ENCODE data around the gene MARCHF10. TPM values are rescaled to one million over a fixed set of nuclear protein-coding genes. Genes with fewer than 3 reads are reported as not detected.

The MARCHF10 gene
- total RNA-seq, 1 experiment from 2014 or later, result not detected

DNA sequence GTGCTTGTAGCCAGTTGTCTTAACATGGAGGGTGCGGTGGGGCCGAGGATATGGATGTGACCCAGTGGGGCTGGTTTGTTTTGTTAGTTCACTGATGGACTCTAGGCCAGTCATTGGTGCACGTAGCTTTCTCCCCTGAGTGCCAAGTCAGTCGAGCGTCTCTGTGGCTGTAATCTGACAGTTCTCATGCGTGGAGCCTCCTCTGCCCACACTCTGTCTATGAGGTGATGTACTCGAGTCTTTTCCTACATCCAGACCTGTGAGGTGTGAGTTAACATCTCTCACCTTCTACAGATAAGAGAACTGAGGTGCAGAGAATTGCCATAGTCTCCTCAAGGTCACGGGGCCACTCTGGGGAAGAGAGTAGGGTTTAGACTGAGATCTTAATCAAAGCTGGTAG is 90.2 kb downstream of the MARCHF10 start:
- DNase-seq (ENCODE audit: low read depth), result no peak

DNA sequence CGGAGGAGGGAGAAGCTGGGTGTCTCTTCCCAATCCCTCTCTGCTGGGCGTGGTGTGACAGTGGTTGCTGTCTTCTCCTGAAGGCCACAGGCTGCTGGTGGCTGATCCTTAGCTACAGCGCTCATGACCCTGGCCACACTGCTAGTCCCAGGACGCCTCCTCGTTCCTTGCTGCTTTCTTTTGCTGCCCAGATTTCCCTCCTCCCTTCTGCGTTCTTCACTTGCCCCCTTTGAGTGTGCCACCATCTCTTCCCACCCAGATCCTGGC is 90.6 kb downstream of the MARCHF10 start:
- DNase-seq (ENCODE audit: low read depth), result no peak

DNA sequence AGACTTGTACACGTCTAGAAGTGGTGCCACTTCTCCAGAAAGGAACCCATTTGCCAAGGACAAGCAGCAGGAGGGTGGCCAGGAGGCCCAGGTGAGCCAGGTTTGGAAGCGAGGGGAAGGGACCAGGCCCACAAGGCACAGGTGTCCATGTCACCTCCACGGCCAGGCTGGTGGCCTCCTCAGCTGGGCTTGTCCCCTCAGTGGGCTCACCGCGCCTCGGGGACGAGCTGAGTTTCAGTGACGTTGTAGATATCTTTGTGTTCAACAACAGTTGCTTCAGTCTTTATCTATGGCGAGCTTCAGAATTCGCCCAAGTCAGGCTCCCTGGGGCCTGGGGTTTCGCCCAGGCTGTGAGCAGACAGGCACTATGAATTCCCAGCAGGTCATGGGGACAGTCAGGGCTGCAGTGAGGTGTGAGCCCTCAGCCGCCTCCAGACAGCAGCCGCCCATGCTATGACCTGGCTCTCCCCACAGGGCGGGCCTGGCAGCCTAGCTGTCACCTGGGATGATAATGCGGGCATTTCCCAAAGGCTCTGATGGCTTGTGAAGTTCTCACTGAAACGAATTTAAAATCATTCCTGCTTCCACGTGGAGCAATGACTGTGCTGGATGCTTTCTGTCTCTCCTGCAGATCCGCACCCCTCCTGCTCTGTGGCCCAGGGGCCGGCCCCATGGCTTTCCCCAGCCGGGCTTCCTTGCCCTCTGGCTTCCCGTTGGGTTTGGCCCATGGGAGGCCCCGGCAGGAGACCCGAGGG is 91.1 kb downstream of the MARCHF10 start:
- no peak for DNase-seq (ENCODE audit: low read depth)

DNA sequence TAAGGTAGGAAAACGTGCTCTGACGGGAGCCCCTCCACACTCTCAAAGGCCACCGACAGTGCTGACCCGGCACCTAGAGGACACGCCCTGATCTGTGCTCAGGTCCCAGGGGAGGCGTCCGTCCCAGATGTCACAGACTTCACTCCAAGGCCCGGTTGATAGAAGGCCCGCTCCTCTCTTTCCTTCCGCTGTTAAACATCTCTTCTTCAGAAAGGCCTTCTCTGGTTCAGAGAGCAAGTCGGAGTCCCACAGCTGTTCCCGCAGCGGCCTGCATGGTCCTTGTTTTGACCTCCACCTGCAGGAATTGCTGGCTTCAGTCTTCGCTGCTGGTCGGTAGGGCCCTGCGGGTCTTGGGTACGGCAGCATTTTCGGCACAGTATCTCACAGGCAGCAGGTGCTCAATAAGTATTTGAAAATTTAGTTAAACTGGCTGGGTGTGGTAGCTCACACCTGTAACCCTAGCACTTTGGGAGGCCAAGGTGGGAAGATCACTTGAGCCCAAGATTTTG is 92.2 kb downstream of the MARCHF10 start:
- DNase-seq (ENCODE audit: low read depth), result no peak

DNA sequence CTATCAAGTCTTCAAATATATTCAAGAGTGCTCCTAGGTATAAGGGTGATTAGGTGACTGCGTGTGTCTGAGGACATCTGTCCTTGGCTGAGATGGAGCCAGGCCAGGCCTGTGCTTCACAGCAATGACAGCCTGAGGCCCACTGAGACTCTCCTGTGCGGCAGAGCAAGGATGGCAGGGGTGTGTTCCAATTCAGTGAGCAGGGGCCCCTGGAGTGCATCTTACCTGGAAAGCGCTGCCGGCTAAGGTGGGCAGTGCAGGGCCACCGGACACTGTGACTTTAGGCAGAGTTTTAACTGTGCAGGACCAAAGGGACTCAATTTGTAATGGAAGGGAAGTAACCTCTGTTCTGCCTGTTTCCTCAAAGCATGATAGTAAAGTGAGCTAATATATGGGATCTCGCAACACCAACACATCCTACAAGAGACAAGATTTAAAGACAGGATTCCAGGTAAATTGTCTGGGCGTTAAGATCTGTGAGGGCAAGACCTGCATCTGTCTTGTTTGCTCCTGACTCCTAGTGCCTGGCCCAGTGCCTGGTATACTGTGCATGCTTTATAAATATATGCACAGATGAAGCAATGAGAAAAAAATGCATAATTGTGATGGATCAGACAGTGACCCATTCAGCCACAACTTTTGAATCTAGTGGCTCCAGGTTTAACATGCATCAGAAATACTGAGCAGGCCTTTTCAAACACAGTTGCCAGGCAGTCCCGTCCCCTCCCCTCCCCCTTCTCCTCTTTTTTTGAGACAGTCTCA is 93.9 kb downstream of the MARCHF10 start:
- DNase-seq (ENCODE audit: low read depth), result no peak

DNA sequence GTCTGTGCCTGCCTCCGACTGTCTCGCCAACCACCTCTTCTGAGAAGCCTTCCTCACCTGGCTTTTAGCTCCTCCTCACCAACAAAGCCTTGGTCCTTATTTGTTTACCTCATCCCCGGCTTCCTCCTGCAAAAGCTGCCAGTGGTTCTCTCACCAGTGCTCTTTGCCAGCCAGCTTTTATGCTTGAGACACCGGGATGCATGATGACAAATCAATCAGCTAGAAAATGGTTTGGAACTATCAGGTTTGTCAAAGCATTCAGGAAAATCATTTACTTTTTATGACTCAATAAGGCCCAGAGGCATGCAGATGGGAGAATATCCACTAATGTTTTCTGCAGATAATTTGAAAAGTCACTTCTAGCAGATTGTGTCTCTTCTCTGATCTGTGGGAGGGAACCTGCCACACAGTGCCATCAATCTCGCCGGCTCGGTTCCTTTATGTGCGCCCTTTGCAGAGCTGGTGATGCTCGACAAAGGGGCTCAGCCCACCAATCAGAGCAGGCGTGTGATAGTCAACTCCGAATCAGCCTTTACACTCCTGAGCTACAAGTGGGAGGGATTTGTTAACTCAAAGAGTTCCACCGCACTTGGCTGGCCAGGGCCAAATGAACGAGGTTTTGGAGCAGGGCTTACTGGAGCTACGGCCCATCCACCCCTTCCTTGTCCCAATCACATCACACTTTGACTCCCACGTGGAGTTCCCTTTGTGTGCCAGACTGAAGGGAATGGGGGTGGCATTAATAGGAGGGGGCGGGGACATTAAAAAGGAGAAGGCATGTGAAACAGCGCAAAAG is 94.8 kb downstream of the MARCHF10 start:
- DNase-seq (ENCODE audit: low read depth), result no peak

- DNase-seq (ENCODE audit: low read depth), result no peak
These were observed 95.9 kb downstream of the MARCHF10 start for GRCh38 chr17:62712171-62712581.

- DNase-seq (ENCODE audit: low read depth), result no peak
These were observed 99.5 kb downstream of the MARCHF10 start for GRCh38 chr17:62708587-62708986.

DNA sequence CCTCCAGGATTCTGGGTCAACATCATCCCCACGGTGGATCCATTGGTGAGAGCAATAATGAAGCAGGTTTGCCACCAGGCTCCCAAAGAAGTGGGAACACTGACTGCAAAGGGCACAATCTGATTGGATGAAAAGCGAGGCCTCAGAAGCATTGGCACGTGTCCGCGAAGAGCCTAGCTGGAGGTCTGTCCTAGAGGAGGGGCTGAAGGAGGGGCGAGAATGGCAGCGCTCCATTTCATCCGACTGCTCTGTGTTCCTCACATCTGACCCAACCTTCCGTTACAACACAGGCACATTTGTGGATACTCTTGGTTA is 100.7 kb downstream of the MARCHF10 start:
- DNase-seq (ENCODE audit: low read depth), result no peak

GRCh38 chr17:62706598-62707424 is 101.3 kb downstream of the MARCHF10 start:
- no peak for DNase-seq (ENCODE audit: low read depth)

DNA sequence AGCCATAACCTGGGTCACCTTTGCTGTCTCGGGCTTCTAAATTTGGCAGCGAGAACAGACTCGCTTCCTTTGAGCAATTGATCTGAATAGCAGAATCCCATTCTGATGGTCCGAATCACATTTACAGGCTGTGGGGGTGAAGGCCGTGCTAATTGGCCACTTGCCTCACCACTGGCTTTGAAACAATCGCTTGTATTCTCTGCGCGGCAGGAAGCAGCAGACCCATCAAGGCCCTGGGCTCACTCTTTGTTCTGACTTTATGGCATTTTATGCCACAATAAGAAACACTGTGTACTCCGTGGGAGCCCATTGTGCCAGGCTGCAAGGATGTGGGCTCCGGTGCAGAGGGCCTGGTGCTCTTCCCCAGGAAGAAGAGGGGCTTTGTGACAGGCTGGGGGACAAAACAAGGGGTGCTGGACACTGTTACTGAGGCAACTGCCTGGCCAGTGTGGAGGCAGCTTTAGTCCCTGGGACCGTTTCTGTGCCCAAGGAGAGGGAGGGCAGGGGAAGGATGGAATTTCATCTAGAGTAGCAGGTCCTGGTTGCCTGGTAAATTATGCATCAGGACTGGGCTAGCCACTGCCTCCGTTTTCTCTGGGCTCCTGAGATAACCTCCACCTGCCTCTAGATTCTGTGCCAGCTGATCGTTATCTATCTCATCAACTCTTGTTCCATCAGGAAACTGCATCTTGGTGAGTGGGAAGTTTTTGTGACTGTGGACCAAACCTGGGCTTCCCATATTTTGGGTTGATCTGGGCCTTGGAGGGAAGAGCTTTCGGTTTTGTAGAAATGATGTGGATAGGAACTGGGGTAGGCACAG is 102.1 kb downstream of the MARCHF10 start:
- no peak for DNase-seq (ENCODE audit: low read depth)

GRCh38 chr17:62705156-62705777 is 102.8 kb downstream of the MARCHF10 start:
- peak; percentile 32 for DNase-seq (ENCODE audit: low read depth)

DNA sequence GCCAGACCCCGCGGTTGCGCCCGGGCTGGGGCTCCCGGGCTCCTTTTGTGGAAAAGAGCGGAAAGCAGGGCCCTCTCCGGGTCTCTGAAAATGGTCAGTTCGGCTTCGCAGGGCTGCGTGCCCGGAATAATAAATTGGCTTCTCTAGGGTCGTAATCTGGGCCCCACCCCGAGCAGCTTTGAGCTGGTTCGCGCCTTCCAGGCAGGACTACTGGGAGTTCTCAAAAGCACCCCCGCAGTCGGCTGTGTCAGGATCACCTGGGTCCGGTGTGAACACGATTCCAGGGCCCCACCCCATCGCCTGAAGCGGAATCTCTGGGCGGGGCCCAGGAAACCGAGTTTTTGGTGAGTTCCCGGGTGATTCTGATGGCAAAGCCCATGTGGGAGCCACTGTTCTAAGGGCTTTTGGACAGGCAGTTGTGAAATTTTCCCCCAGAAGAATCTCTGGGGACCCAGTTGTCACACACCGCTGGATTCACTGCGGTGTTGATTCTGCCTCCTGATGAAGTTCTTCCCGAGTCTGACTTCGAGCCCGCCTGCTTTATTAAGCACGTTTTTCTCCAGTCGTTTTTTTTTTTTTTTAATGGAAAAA is 103.6 kb downstream of the MARCHF10 start:
- peak; percentile 64 for DNase-seq (ENCODE audit: low read depth)

DNA sequence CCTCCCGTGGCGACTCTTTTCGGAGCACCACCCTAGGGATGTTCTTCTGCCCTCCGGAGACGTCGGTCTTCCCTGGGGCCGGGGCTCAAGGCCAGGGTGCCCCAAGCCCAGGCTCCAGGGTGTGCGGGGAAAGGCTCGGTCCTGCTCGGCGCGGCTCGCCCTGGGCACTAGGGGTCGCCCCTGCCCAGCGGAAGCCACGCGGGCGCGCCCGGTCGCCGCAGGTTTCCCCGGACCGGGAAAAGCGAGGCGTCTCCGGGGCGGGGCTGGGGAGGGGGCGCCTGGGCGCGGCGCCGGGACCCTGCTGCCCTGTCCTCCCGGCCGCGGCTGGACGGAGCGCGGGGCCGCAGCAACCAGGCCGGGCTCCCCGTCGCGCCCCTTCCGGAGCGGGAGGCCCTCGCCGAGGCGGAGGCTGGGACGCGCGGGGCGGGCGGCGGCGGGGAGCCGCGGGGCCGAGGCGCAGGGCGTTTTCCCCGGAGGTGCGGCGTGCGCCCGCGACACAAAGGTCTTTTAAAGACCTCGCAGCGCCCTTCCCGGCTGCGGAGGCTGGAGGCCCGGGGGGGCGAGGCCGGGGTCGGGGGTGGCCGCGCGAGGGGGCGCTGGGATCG is 104.2 kb downstream of the MARCHF10 start:
- DNase-seq (ENCODE audit: low read depth), result peak; percentile 87

GRCh38 chr17:62703261-62703775 is 104.8 kb downstream of the MARCHF10 start:
- DNase-seq (ENCODE audit: low read depth), result peak; percentile 79

- DNase-seq (ENCODE audit: low read depth), result no peak
These were observed 105.3 kb downstream of the MARCHF10 start for GRCh38 chr17:62702746-62703260.

DNA sequence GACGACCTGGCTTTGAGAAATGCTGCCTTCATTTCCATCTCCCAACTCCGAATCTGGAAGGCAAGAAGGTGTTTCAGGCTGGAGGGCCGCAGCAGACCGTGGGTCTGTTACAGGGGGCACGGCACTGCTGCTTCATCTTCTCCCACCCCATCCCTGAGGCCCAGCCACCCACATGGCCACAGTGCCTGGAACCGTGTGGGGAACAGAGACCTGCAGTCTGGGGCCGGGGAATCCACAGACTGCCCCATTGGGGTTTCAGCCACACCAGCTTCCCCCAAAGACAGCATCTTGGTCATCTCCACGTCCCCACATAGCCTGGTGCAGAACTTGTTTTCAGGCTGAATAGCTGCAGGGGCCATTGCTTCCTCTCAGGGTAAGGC is 106.4 kb downstream of the MARCHF10 start:
- DNase-seq (ENCODE audit: low read depth), result no peak

- no peak for DNase-seq (ENCODE audit: low read depth)
These were observed 107.0 kb downstream of the MARCHF10 start for GRCh38 chr17:62700964-62701705.
